Measurements from ENCODE around the gene ZMAT5. TPM values are rescaled to one million over a fixed set of nuclear protein-coding genes. Genes with fewer than 3 reads are reported as not detected.

Gene ZMAT5
- total RNA-seq, 1 donor from 2014 or later = 22.6 TPM

- TF ChIP-seq CTCF (IDR thresholded peaks at IDR 0.05) = no peak
- peaks cover 77% of the 10 kb centered on the region for H3K36me3 Mint-ChIP-seq (ENCODE audit: low read depth)
- ChIA-PET CTCF (no interaction called here), POLR2A (interaction anchor here (0.7 kb wide), 1 partner anchor 387 kb away, joined by 3 read pairs; no protein-coding TSS in a partner anchor)
- intact Hi-C loops (cut with micrococcal nuclease) = loop anchor here (5.0 kb wide), 1 partner anchor 194 kb away; no protein-coding TSS in a partner anchor
- no peak for ATAC-seq (ENCODE audit: low read depth)
- no peaks in the 10 kb centered on the region for H3K4me1 Mint-ChIP-seq
- H3K27me3 Mint-ChIP-seq = no peaks in the 10 kb centered on the region
- no peak for DNase-seq
- no peak overlapping the region for H3K27ac Mint-ChIP-seq
- H3K4me3 Mint-ChIP-seq = no peak overlapping the region
- H3K9me3 Mint-ChIP-seq = no peaks in the 10 kb centered on the region
Observed at GRCh38 chr22:29813563-29813962, 46.8 kb upstream of the ZMAT5 start.

GRCh38 chr22:29813126-29813525 is 46.3 kb upstream of the ZMAT5 start:
- ChIA-PET CTCF (no interaction called here), POLR2A (no interaction called here)
- DNase-seq = no peak

GRCh38 chr22:29811377-29811776 is 44.6 kb upstream of the ZMAT5 start:
- DNase-seq (no peak), ATAC-seq (ENCODE audit: low read depth) (no peak)
- no peaks in the 10 kb centered on the region for H3K4me1 Mint-ChIP-seq
- H3K27me3 Mint-ChIP-seq = no peaks in the 10 kb centered on the region
- no peak for TF ChIP-seq CTCF (IDR thresholded peaks at IDR 0.05)
- ChIA-PET CTCF (interaction anchor here (0.8 kb wide), 1 partner anchor 175 kb away, joined by 3 read pairs; no protein-coding TSS in a partner anchor), POLR2A (interaction anchor here (0.6 kb wide), 1 partner anchor 1356 kb away, joined by 6 read pairs; no protein-coding TSS in a partner anchor)
- H3K4me3 Mint-ChIP-seq = no peak overlapping the region
- no peaks in the 10 kb centered on the region for H3K9me3 Mint-ChIP-seq
- peaks cover 83% of the 10 kb centered on the region for H3K36me3 Mint-ChIP-seq (ENCODE audit: low read depth)
- intact Hi-C loops (cut with micrococcal nuclease) = loop anchor here (5.0 kb wide), 1 partner anchor 196 kb away; no protein-coding TSS in a partner anchor
- H3K27ac Mint-ChIP-seq = no peak overlapping the region

More at GRCh38 chr22:29813126-29813525, 46.3 kb upstream of the ZMAT5 start:
- H3K27ac Mint-ChIP-seq = no peak overlapping the region
- no peak for TF ChIP-seq CTCF (IDR thresholded peaks at IDR 0.05)
- no peak for ATAC-seq (ENCODE audit: low read depth)
- intact Hi-C loops (cut with micrococcal nuclease) = loop anchor here (5.0 kb wide), 1 partner anchor 194 kb away; no protein-coding TSS in a partner anchor
- H3K27me3 Mint-ChIP-seq = no peaks in the 10 kb centered on the region
- H3K9me3 Mint-ChIP-seq = no peaks in the 10 kb centered on the region
- no peaks in the 10 kb centered on the region for H3K4me1 Mint-ChIP-seq
- peaks cover 77% of the 10 kb centered on the region for H3K36me3 Mint-ChIP-seq (ENCODE audit: low read depth)
- no peak overlapping the region for H3K4me3 Mint-ChIP-seq

- intact Hi-C loops (cut with micrococcal nuclease) = loop anchor here (5.0 kb wide), 1 partner anchor 197 kb away; no protein-coding TSS in a partner anchor
- POLR2A ChIA-PET = interaction anchor here (0.6 to 0.7 kb wide), 2 partner anchors 16 to 28 kb away, joined by 3 to 6 read pairs; partner anchors contain the start of gene ASCC2
- Mint-ChIP-seq H3K27ac (no peak overlapping the region), H3K27me3 (no peaks in the 10 kb centered on the region), H3K36me3 (ENCODE audit: low read depth) (peaks cover 84% of the 10 kb centered on the region), H3K4me3 (no peak overlapping the region), H3K4me1 (no peaks in the 10 kb centered on the region), H3K9me3 (no peaks in the 10 kb centered on the region)
- DNase-seq (no peak), ATAC-seq (ENCODE audit: low read depth) (no peak)
- no peak for TF ChIP-seq CTCF (IDR thresholded peaks at IDR 0.05)
- CTCF ChIA-PET = no interaction called here
Observed at GRCh38 chr22:29810216-29810615, 43.4 kb upstream of the ZMAT5 start.

GRCh38 chr22:29806196-29806595 is 39.4 kb upstream of the ZMAT5 start:
- intact Hi-C loops (cut with micrococcal nuclease) = no loop called here
- Mint-ChIP-seq H3K4me3 (no peak overlapping the region), H3K4me1 (no peaks in the 10 kb centered on the region), H3K27ac (no peak overlapping the region), H3K9me3 (no peaks in the 10 kb centered on the region), H3K36me3 (ENCODE audit: low read depth) (peaks cover 74% of the 10 kb centered on the region), H3K27me3 (no peaks in the 10 kb centered on the region)
- no peak for TF ChIP-seq CTCF (IDR thresholded peaks at IDR 0.05)
- DNase-seq (no peak), ATAC-seq (ENCODE audit: low read depth) (no peak)
- CTCF ChIA-PET = no interaction called here
- POLR2A ChIA-PET = no interaction called here

Data from activated B cell treated with CpG ODN at 0.5 μM for 24 hours (primary cell).